ENCODE data around the gene PATZ1. TPM values are rescaled to one million over a fixed set of nuclear protein-coding genes. Genes with fewer than 3 reads are reported as not detected.

The PATZ1 gene
- total RNA-seq, 1 experiment from 2014 or later = 18.6 TPM

- no peak for ATAC-seq
- in situ Hi-C loops (cut with HindIII; ENCODE audit: low pct_unique_long_range_greater_than_20kb, low sequenced_read_pairs) = no loop called here
These were observed 66.8 kb downstream of the PATZ1 start for GRCh38 chr22:31279327-31279669.

DNA sequence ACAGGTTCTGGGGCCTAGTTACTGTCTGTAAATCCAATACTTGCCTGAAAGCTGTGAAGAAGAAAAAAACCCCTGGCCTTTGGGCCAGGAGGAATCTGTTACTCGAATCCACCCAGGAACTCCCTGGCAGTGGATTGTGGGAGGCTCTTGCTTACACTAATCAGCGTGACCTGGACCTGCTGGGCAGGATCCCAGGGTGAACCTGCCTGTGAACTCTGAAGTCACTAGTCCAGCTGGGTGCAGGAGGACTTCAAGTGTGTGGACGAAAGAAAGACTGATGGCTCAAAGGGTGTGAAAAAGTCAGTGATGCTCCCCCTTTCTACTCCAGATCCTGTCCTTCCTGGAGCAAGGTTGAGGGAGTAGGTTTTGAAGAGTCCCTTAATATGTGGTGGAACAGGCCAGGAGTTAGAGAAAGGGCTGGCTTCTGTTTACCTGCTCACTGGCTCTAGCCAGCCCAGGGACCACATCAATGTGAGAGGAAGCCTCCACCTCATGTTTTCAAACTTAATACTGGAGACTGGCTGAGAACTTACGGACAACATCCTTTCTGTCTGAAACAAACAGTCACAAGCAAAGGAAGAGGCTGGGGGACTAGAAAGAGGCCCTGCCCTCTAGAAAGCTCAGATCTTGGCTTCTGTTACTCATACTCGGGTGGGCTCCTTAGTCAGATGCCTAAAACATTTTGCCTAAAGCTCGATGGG is 67.4 kb downstream of the PATZ1 start:
- Histone ChIP-seq H3K9me3 (ENCODE audit: control insufficient read depth, insufficient read depth, low read depth, low read length) (no peaks in the 10 kb centered on the region), H3K27ac (ENCODE audit: low read length) (no peak overlapping the region), H3K36me3 (ENCODE audit: control insufficient read depth, insufficient read depth, low read length) (no peaks in the 10 kb centered on the region), H3K4me1 (ENCODE audit: control insufficient read depth, insufficient read depth, low read length) (no peaks in the 10 kb centered on the region), H3K27me3 (ENCODE audit: control insufficient read depth, insufficient read depth, low read length) (no peaks in the 10 kb centered on the region), H3K4me3 (ENCODE audit: low read depth in 2 of 2, low read length in 2 of 2) (no peak overlapping the region)
- ATAC-seq = no peak
- ChIA-PET CTCF (no interaction called here), POLR2A (no interaction called here)
- in situ Hi-C loops (cut with HindIII; ENCODE audit: low pct_unique_long_range_greater_than_20kb, low sequenced_read_pairs) = no loop called here
- no peak for DNase-seq (ENCODE audit: low read depth, low spot score)
- no peak for TF ChIP-seq TCF7L2 (IDR thresholded peaks at IDR 0.05; ENCODE audit: low read depth, low read length)
- TF ChIP-seq POLR2AphosphoS5 (IDR thresholded peaks at IDR 0.05; ENCODE audit: low read depth, low read length) = no peak
- TF ChIP-seq, protein P1, sequence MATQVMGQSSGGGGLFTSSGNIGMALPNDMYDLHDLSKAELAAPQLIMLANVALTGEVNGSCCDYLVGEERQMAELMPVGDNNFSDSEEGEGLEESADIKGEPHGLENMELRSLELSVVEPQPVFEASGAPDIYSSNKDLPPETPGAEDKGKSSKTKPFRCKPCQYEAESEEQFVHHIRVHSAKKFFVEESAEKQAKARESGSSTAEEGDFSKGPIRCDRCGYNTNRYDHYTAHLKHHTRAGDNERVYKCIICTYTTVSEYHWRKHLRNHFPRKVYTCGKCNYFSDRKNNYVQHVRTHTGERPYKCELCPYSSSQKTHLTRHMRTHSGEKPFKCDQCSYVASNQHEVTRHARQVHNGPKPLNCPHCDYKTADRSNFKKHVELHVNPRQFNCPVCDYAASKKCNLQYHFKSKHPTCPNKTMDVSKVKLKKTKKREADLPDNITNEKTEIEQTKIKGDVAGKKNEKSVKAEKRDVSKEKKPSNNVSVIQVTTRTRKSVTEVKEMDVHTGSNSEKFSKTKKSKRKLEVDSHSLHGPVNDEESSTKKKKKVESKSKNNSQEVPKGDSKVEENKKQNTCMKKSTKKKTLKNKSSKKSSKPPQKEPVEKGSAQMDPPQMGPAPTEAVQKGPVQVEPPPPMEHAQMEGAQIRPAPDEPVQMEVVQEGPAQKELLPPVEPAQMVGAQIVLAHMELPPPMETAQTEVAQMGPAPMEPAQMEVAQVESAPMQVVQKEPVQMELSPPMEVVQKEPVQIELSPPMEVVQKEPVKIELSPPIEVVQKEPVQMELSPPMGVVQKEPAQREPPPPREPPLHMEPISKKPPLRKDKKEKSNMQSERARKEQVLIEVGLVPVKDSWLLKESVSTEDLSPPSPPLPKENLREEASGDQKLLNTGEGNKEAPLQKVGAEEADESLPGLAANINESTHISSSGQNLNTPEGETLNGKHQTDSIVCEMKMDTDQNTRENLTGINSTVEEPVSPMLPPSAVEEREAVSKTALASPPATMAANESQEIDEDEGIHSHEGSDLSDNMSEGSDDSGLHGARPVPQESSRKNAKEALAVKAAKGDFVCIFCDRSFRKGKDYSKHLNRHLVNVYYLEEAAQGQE (IDR thresholded peaks at IDR 0.05; ENCODE audit: insufficient read depth in 1 of 2, low read depth in 2 of 2, low read length in 1 of 2) = no peak
- no peak for TF ChIP-seq CTCF (IDR thresholded peaks at IDR 0.05)
- TF ChIP-seq SIN3A (IDR thresholded peaks at IDR 0.05; ENCODE audit: borderline replicate concordance, insufficient read depth, low read depth, low read length) = no peak
- intact Hi-C loops (cut with micrococcal nuclease; ENCODE audit: unreplicated experiment) = no loop called here
- BruUV-seq (replicated peaks) = TSS peak; percentile 26

More at GRCh38 chr22:31279327-31279669, 66.8 kb downstream of the PATZ1 start:
- H3K27me3 ChIP-seq (ENCODE audit: control insufficient read depth, insufficient read depth, low read length) = no peaks in the 10 kb centered on the region
- TF ChIP-seq, protein P1 (IDR thresholded peaks at IDR 0.05; ENCODE audit: insufficient read depth in 1 of 2, low read depth in 2 of 2, low read length in 1 of 2) = no peak
- TF ChIP-seq SIN3A (IDR thresholded peaks at IDR 0.05; ENCODE audit: borderline replicate concordance, insufficient read depth, low read depth, low read length) (no peak), CTCF (IDR thresholded peaks at IDR 0.05) (no peak), POLR2AphosphoS5 (IDR thresholded peaks at IDR 0.05; ENCODE audit: low read depth, low read length) (no peak), TCF7L2 (IDR thresholded peaks at IDR 0.05; ENCODE audit: low read depth, low read length) (no peak)
- CTCF ChIA-PET = no interaction called here
- H3K27ac ChIP-seq (ENCODE audit: low read length) = no peak overlapping the region
- intact Hi-C loops (cut with micrococcal nuclease; ENCODE audit: unreplicated experiment) = no loop called here
- no peaks in the 10 kb centered on the region for H3K4me1 ChIP-seq (ENCODE audit: control insufficient read depth, insufficient read depth, low read length)
- no peaks in the 10 kb centered on the region for H3K9me3 ChIP-seq (ENCODE audit: control insufficient read depth, insufficient read depth, low read depth, low read length)
- BruUV-seq (replicated peaks) = no TSS peak
- no peaks in the 10 kb centered on the region for H3K36me3 ChIP-seq (ENCODE audit: control insufficient read depth, insufficient read depth, low read length)
- H3K4me3 ChIP-seq (ENCODE audit: low read depth in 2 of 2, low read length in 2 of 2) = no peak overlapping the region
- no peak for DNase-seq (ENCODE audit: low read depth, low spot score)
- POLR2A ChIA-PET = no interaction called here

Measured in Panc1 (cell line).